ENCODE data around the gene ZP3. TPM values are rescaled to one million over a fixed set of nuclear protein-coding genes. Genes with fewer than 3 reads are reported as not detected.

The ZP3 gene
- polyA plus RNA-seq, 1 donor from 2014 or later, result not detected

DNA sequence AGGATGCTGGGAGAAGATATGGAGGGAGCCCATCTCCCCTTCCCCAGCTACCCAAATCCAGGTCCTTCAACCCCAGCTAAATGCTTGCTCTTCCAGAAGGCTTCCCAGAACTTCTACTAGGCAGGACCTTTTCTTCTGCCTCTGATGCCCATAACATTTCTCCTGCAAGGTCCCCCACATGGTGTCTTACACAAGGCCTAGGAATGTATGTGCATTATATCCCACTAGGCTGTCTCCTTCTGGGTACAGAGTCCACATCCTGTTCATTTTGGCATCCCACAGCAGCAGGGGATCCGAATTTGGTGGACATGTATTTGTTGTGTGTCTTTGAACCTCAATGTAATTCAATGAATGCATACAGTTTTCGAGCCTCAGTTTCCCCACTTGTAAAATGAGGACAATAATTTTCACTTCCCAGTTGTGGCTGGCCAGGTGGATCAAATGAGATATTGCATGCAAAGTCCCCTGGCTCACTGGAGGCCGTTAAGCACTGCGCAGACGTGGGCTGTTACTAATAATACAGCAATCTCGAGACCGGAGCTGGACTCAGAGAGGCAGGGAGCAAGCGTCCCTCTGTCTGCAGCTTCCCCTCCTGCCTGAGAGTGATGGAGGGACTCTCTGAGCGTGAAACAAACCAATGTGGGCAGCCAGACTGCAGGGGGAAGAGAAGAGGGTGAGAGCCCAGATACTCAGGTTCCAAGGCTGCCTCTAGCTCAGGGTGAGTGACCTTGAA lies 47.4 kb upstream of the ZP3 start:
- H3K9me3 ChIP-seq (ENCODE audit: low read length), result no peaks in the 10 kb centered on the region
- TF ChIP-seq EP300 (conservative IDR thresholded peaks at IDR 0.05; ENCODE audit: poor library complexity, severe bottlenecking), result no peak
- H3K9me2 ChIP-seq (ENCODE audit: insufficient read depth, low read length), result no peaks in the 10 kb centered on the region
- H3K27ac ChIP-seq (ENCODE audit: low read length), result no peak overlapping the region
- no peak overlapping the region for H3K4me3 ChIP-seq (ENCODE audit: low read length)
- H3F3A ChIP-seq (ENCODE audit: insufficient read depth, low read length, poor library complexity, severe bottlenecking), result no peaks in the 10 kb centered on the region
- H3K79me2 ChIP-seq (replicated peaks; ENCODE audit: insufficient read depth, low read length), result no peaks in the 10 kb centered on the region
- H2AFZ ChIP-seq (ENCODE audit: low read depth, low read length), result no peak overlapping the region
- no peaks in the 10 kb centered on the region for H3K36me3 ChIP-seq (ENCODE audit: insufficient read depth, low read length)
- no peaks in the 10 kb centered on the region for H4K20me1 ChIP-seq (ENCODE audit: insufficient read depth)
- H3K9ac ChIP-seq (ENCODE audit: low read length), result no peak overlapping the region
- H3K27me3 ChIP-seq (ENCODE audit: insufficient read depth, low read depth, low read length), result no peaks in the 10 kb centered on the region
- no peak overlapping the region for H3K4me2 ChIP-seq (ENCODE audit: low read length)

GRCh38 chr7:76380623-76380966 lies 44.2 kb upstream of the ZP3 start:
- no peak overlapping the region for H3K27ac ChIP-seq (ENCODE audit: low read length)
- no peak for TF ChIP-seq RAD21 (conservative IDR thresholded peaks at IDR 0.05)
- no peak for TF ChIP-seq TAF1 (IDR thresholded peaks at IDR 0.05; ENCODE audit: low read depth)
- TF ChIP-seq POLR2AphosphoS5 (IDR thresholded peaks at IDR 0.05), result no peak
- no peak for TF ChIP-seq MXI1 (conservative IDR thresholded peaks at IDR 0.05; ENCODE audit: poor library complexity, severe bottlenecking)
- no peak for TF ChIP-seq REST (IDR thresholded peaks at IDR 0.05; ENCODE audit: borderline replicate concordance)
- TF ChIP-seq CTCF (IDR thresholded peaks at IDR 0.05; ENCODE audit: poor library complexity, severe bottlenecking), result no peak
- TF ChIP-seq EP300 (conservative IDR thresholded peaks at IDR 0.05; ENCODE audit: poor library complexity, severe bottlenecking), result no peak
- no peak for TF ChIP-seq EZH2 (IDR thresholded peaks at IDR 0.05; ENCODE audit: borderline replicate concordance, insufficient read depth, low read length, poor library complexity, severe bottlenecking)
- no peak for TF ChIP-seq SMC3 (conservative IDR thresholded peaks at IDR 0.05; ENCODE audit: poor library complexity)
- H3K36me3 ChIP-seq (ENCODE audit: insufficient read depth, low read length), result no peaks in the 10 kb centered on the region
- no peaks in the 10 kb centered on the region for H3F3A ChIP-seq (ENCODE audit: insufficient read depth, low read length, poor library complexity, severe bottlenecking)
- no peak overlapping the region for H3K4me2 ChIP-seq (ENCODE audit: low read length)
- no peaks in the 10 kb centered on the region for H3K79me2 ChIP-seq (replicated peaks; ENCODE audit: insufficient read depth, low read length)
- H3K9ac ChIP-seq (ENCODE audit: low read length), result no peak overlapping the region
- no peaks in the 10 kb centered on the region for H3K27me3 ChIP-seq (ENCODE audit: insufficient read depth, low read depth, low read length)
- no peaks in the 10 kb centered on the region for H3K9me3 ChIP-seq (ENCODE audit: low read length)
- peak overlapping the region; percentile 62 for H3K4me3 ChIP-seq (ENCODE audit: low read length)
- no peak overlapping the region for H2AFZ ChIP-seq (ENCODE audit: low read depth, low read length)
- H4K20me1 ChIP-seq (ENCODE audit: insufficient read depth), result no peaks in the 10 kb centered on the region
- H3K9me2 ChIP-seq (ENCODE audit: insufficient read depth, low read length), result no peaks in the 10 kb centered on the region

All from neural cell (in vitro differentiated cells).